HCT116 (cell line): ENCODE results near the gene CNPPD1. TPM values are rescaled to one million over a fixed set of nuclear protein-coding genes. Genes with fewer than 3 reads are reported as not detected.
A peak's percentile ranks its signal among the peaks of the same experiment; 100 is the strongest.

Experiments used
- ATAC-seq: fragments of 200-7000 bp; cut with Tn5 transposase; 2 replicates; pipeline ENCODE4 v1.9.1; 2020; ENCODE audit warnings: mild to moderate bottlenecking, moderate library complexity
- BruUV-seq: library from RNA; stranded (reverse); fragments of 400-500 nt; replicated peaks from 2 replicates; lab custom pipeline; 2021; lab: Mats Ljungman, UMichigan
- CTCF ChIA-PET: fragments of 300-600 bp; sonication (Branson Sonifier 250); formaldehyde crosslinking; loops from one replicate; lab custom pipeline; 2021; ENCODE audit warnings: antibody characterized with exemption; lab: Charles Lee
- POLR2A ChIA-PET: fragments of 300-600, 350-600 bp; sonication (Branson Sonifier 250); formaldehyde crosslinking; loops from one replicate; lab custom pipeline; 2021; ENCODE audit warnings: antibody characterized with exemption; lab: Charles Lee
- RAD21 ChIA-PET, 2 experiments: fragments of 300-600 bp; sonication (Branson Sonifier 250); formaldehyde crosslinking; loops; one replicate each; lab custom pipeline; 2023; ENCODE audit warnings: low total read pairs in 2 of 2; ENCODE audit not compliant: uncharacterized antibody in 2 of 2, unreplicated experiment in 2 of 2, low non-redundant PET in 1 of 2; lab: Charles Lee
- DNase-seq: peaks from one replicate; pipeline ENCODE4 v3.0.0-alpha.2; 2010; ENCODE audit warnings: low read depth, low spot score
- H2AFZ ChIP-seq: fragments of 200-600 bp; shearing (Covaris generic), sonication (generic); 2 replicates; pipeline ENCODE4 v1.6.1; 2017; ENCODE audit warnings: low read depth, mixed run types, mixed read lengths, antibody characterized with exemption, low read length; ENCODE audit not compliant: poor library complexity, severe bottlenecking
- H3K27ac ChIP-seq: 2 replicates; pipeline ENCODE4 v1.5.1; 2012; ENCODE audit warnings: low read depth, low read length
- H3K27me3 ChIP-seq: fragments of 200-600 bp; sonication (generic); 2 replicates; pipeline ENCODE4 v1.6.1; 2016; ENCODE audit warnings: mixed run types, low read length, mixed read lengths; ENCODE audit not compliant: insufficient read depth
- H3K36me3 ChIP-seq, 2 experiments: fragments of 200-500 bp in 1 of 2; fragments of 200-600 bp in 1 of 2; sonication (Bioruptor generic) in 1 of 2; sonication (generic) in 1 of 2; 2 replicates each; pipeline versions ENCODE4 v1.5.1 to v1.6.1; 2014 to 2016; ENCODE audit warnings: low read length in 2 of 2, inconsistent platforms in 1 of 2, mixed read lengths in 1 of 2, mixed run types in 1 of 2; ENCODE audit not compliant: insufficient read depth in 2 of 2, control insufficient read depth in 1 of 2
- H3K4me1 ChIP-seq, 2 experiments: fragments of 200-600 bp in 1 of 2; sonication (generic) in 1 of 2; 2 replicates each; pipeline versions ENCODE4 v1.5.1 to v1.6.1; 2012 to 2017; ENCODE audit warnings: low read length in 2 of 2, inconsistent platforms in 1 of 2, mild to moderate bottlenecking in 1 of 2, mixed read lengths in 1 of 2, mixed run types in 1 of 2, moderate library complexity in 1 of 2; ENCODE audit not compliant: insufficient read depth in 2 of 2, control insufficient read depth in 1 of 2
- H3K4me2 ChIP-seq: fragments of 200-600 bp; sonication (generic); 2 replicates; pipeline ENCODE4 v1.6.1; 2017; ENCODE audit warnings: mixed run types, low read length, mixed read lengths
- H3K4me3 ChIP-seq, 2 experiments: fragments of 200-600 bp in 1 of 2; sonication (generic) in 1 of 2; replicated peaks in 1 of 2; 2 replicates each; pipeline ENCODE4 v1.5.1; 2011 to 2016; ENCODE audit warnings: low read length in 2 of 2, control low read depth in 1 of 2, low read depth in 1 of 2, mild to moderate bottlenecking in 1 of 2, mixed read lengths in 1 of 2, mixed run types in 1 of 2
- H3K79me2 ChIP-seq: fragments of 200-600 bp; sonication (generic); 2 replicates; pipeline ENCODE4 v1.6.1; 2017; ENCODE audit warnings: mild to moderate bottlenecking, mixed run types, low read length, moderate library complexity, mixed read lengths; ENCODE audit not compliant: insufficient read depth
- H3K9ac ChIP-seq: fragments of 200-600 bp; sonication (generic); 2 replicates; pipeline ENCODE4 v1.6.1; 2016; ENCODE audit warnings: low read length, mixed read lengths
- H3K9me2 ChIP-seq: fragments of 200-600 bp; sonication (generic), shearing (Covaris generic); 2 replicates; pipeline ENCODE4 v1.6.1; 2017; ENCODE audit warnings: mixed run types, mild to moderate bottlenecking, moderate library complexity; ENCODE audit not compliant: insufficient read depth
- H3K9me3 ChIP-seq, 2 experiments: fragments of 200-500 bp in 1 of 2; fragments of 200-600 bp in 1 of 2; sonication (Bioruptor generic) in 1 of 2; sonication (generic) in 1 of 2; 2 replicates each; pipeline ENCODE4 v1.6.1; 2014 to 2017; ENCODE audit warnings: low read length in 2 of 2, mixed read lengths in 2 of 2, inconsistent platforms in 1 of 2, low read depth in 1 of 2, mild to moderate bottlenecking in 1 of 2, mixed run types in 1 of 2, moderate library complexity in 1 of 2; ENCODE audit not compliant: control insufficient read depth in 1 of 2, insufficient read depth in 1 of 2
- H4K20me1 ChIP-seq: fragments of 200-600 bp; sonication (generic), shearing (Covaris generic); 2 replicates; pipeline ENCODE4 v1.6.1; 2017; ENCODE audit warnings: mixed run types, mild to moderate bottlenecking, moderate library complexity; ENCODE audit not compliant: insufficient read depth
- POLR2A ChIP-seq: IDR thresholded peaks from 2 replicates; pipeline ENCODE4 v1.7.0; 2011; ENCODE audit warnings: borderline replicate concordance; ENCODE audit not compliant: insufficient read depth, insufficient read length; ENCODE audit errors: extremely low read depth
- POLR2AphosphoS5 ChIP-seq: IDR thresholded peaks from 2 replicates; pipeline ENCODE4 v1.6.1; 2011; ENCODE audit warnings: mild to moderate bottlenecking, low read depth, low read length, moderate library complexity
- SIN3A ChIP-seq: IDR thresholded peaks from 2 replicates; pipeline ENCODE4 v1.6.1; 2012; ENCODE audit warnings: low read depth
- SP1 ChIP-seq: IDR thresholded peaks from 2 replicates; pipeline ENCODE4 v1.6.1; 2012; ENCODE audit warnings: low read depth
- TCF7L2 ChIP-seq: IDR thresholded peaks from 2 replicates; pipeline ENCODE4 v1.7.0; 2011; ENCODE audit warnings: borderline replicate concordance, inconsistent platforms; ENCODE audit not compliant: insufficient read depth, insufficient read length; ENCODE audit errors: extremely low read depth
- ZFX ChIP-seq: fragments of 450-650 bp; IDR thresholded peaks from 2 replicates; pipeline ENCODE4 v1.6.1; 2017
- intact Hi-C: fragments of 100-400 bp; cut with micrococcal nuclease; formaldehyde crosslinking; loops from 2 replicates; pipeline ENCODE4 v1.10.0; 2022
- total RNA-seq: library from RNA; stranded (reverse); gene quantifications from one replicate; pipeline ENCODE4 v1.2.1, GENCODE V29; 2021; ENCODE audit not compliant: unreplicated experiment
- TF ChIP-seq, protein P1 (sequence below): IDR thresholded peaks from 2 replicates; pipeline ENCODE4 v1.6.1; 2011; ENCODE audit warnings: mild to moderate bottlenecking, low read length, moderate library complexity; ENCODE audit not compliant: insufficient replicate concordance; ENCODE audit errors: extremely low read depth
- TF ChIP-seq, protein P2 (sequence below): IDR thresholded peaks from 2 replicates; pipeline ENCODE4 v1.6.1; 2012
- TF ChIP-seq, protein P3 (sequence below), 3 experiments: fragments of 200-600 bp in 1 of 3; sonication (generic) in 1 of 3; IDR thresholded peaks in 2 of 3; conservative IDR thresholded peaks in 1 of 3; 2 replicates each; pipeline ENCODE4 v1.5.1; 2012 to 2017; ENCODE audit warnings: low read depth in 2 of 3, low read length in 2 of 3, antibody characterized with exemption in 1 of 3, borderline replicate concordance in 1 of 3, control low read depth in 1 of 3, mild to moderate bottlenecking in 1 of 3, mixed read lengths in 1 of 3, mixed run types in 1 of 3, moderate library complexity in 1 of 3; ENCODE audit not compliant: insufficient read depth in 1 of 3

The CNPPD1 gene
- total RNA-seq, 1 experiment from 2014 or later = 41.9 TPM

DNA sequence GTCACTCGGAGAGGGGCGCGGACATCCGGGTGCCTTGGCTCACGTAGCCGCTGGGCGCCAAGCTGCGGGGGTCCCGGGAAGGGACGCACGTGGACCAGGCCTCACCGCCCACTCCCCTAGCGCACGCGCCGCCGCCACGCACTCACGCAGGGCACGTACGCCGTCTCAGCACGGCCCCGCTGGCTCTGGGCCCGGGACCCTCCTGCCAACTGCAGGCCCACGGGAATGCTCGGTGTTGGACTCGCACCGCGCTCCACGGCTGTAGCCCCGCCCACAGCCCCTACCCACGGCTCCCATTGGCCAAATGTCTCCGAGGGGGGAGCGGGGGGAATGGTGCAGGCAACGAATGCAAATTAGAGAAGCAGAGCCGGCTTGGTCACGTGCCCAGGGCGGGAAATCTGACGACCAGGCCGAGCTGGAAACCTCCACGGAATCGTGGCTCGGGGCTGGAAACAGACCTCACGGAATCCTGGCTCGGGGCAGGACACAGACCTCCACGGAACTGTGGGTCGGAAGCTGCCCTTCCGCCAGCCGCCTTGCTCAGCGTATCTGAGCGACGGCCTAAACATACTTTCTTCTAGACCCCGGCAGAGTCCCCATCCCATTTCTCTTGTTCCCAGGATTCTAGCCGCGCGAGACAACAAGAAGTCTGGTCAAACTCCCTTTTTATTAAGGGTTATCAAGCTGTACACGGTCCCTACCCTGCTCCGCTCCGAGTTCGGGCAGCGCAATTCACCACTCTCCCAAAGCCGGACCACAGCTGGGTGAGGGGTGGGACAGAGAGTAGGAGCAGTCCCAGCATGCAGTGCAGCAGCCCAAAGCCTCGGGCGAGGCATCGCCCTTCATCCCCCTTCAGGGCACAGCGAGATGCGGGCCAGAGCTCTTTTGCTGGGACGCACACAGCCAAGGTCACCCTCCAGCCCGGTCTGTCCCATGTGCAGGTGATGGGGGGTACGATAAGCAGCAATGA lies 42.3 kb upstream of the CNPPD1 start, which contains the start of gene ABCB6:
Gene ABCB6 (minus strand): TSS at position 227 of the 970 bp plus-strand sequence. CDS start 285 bp downstream, outside the sequence.
- H3K36me3 ChIP-seq = peaks cover 11 to 21% of the 10 kb centered on the region in 2 experiments; a peak in 3 of 4 replicates
- peak within 1 kb of the TSS; percentile 56 to 70 for H3K4me3 ChIP-seq
- ChIA-PET POLR2A (no interaction called here), CTCF (interaction anchor here (0.6 to 2.7 kb wide), 5 partner anchors 12 to 76 kb away, joined by 3 to 12 read pairs (median 4); partner anchors contain the start of gene ZFAND2B), RAD21 (interaction anchor here in 1 of 2 experiments (1.5 kb wide), 1 partner anchor 43 kb away, joined by 5 read pairs; the partner anchor contains the start of gene CNPPD1)
- DNase-seq (peak; percentile 70), ATAC-seq (peak; percentile 80)
- peaks cover 9 to 37% of the 10 kb centered on the region in 2 experiments; a peak in 3 of 4 replicates for H3K4me1 ChIP-seq
- no peak within 1 kb of the TSS for H2AFZ ChIP-seq
- no peaks in the 10 kb centered on the region for H3K27me3 ChIP-seq
- H3K79me2 ChIP-seq = no peaks in the 10 kb centered on the region
- H3K9ac ChIP-seq = peak within 1 kb of the TSS; percentile 76
- H3K9me2 ChIP-seq = no peaks in the 10 kb centered on the region
- peak within 1 kb of the TSS; percentile 81 for H3K27ac ChIP-seq
- H3K4me2 ChIP-seq = peak within 1 kb of the TSS; percentile 100
- intact Hi-C loops = loop anchor here (1.0 kb wide), 1 partner anchor 55 kb away; no protein-coding TSS in a partner anchor
- no peaks in the 10 kb centered on the region for H3K9me3 ChIP-seq
- TSS peak; percentile 56 for BruUV-seq
- H4K20me1 ChIP-seq = no peaks in the 10 kb centered on the region
- TF ChIP-seq, protein P1, sequence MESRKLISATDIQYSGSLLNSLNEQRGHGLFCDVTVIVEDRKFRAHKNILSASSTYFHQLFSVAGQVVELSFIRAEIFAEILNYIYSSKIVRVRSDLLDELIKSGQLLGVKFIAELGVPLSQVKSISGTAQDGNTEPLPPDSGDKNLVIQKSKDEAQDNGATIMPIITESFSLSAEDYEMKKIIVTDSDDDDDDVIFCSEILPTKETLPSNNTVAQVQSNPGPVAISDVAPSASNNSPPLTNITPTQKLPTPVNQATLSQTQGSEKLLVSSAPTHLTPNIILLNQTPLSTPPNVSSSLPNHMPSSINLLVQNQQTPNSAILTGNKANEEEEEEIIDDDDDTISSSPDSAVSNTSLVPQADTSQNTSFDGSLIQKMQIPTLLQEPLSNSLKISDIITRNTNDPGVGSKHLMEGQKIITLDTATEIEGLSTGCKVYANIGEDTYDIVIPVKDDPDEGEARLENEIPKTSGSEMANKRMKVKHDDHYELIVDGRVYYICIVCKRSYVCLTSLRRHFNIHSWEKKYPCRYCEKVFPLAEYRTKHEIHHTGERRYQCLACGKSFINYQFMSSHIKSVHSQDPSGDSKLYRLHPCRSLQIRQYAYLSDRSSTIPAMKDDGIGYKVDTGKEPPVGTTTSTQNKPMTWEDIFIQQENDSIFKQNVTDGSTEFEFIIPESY = no peak
- peak; percentile 80; the same call in 1 of the 2 replicates for TF ChIP-seq SIN3A
- peak; percentile 73 for TF ChIP-seq POLR2AphosphoS5
- TF ChIP-seq, protein P2, sequence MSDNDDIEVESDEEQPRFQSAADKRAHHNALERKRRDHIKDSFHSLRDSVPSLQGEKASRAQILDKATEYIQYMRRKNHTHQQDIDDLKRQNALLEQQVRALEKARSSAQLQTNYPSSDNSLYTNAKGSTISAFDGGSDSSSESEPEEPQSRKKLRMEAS = peak; percentile 95
- no peak for TF ChIP-seq POLR2A
- TF ChIP-seq TCF7L2 = no peak
- peak; percentile 87 for TF ChIP-seq ZFX
- peak; percentile 52; the same call in 1 of the 2 replicates for TF ChIP-seq SP1
- TF ChIP-seq, protein P3, sequence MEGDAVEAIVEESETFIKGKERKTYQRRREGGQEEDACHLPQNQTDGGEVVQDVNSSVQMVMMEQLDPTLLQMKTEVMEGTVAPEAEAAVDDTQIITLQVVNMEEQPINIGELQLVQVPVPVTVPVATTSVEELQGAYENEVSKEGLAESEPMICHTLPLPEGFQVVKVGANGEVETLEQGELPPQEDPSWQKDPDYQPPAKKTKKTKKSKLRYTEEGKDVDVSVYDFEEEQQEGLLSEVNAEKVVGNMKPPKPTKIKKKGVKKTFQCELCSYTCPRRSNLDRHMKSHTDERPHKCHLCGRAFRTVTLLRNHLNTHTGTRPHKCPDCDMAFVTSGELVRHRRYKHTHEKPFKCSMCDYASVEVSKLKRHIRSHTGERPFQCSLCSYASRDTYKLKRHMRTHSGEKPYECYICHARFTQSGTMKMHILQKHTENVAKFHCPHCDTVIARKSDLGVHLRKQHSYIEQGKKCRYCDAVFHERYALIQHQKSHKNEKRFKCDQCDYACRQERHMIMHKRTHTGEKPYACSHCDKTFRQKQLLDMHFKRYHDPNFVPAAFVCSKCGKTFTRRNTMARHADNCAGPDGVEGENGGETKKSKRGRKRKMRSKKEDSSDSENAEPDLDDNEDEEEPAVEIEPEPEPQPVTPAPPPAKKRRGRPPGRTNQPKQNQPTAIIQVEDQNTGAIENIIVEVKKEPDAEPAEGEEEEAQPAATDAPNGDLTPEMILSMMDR (IDR thresholded peaks at IDR 0.05 in 2 of 3, conservative IDR thresholded peaks at IDR 0.05 in 1 of 3; ENCODE audit: borderline replicate concordance in 1 of 3, insufficient read depth in 1 of 3, low read depth in 2 of 3, low read length in 2 of 3) = no peak
